Mesodermal cell (in vitro differentiated cells): Measurements from ENCODE around the gene ALAS2. TPM values are rescaled to one million over a fixed set of nuclear protein-coding genes. Genes with fewer than 3 reads are reported as not detected.
"Not testable (repeated sequence)": the region's sequence is repeated elsewhere in the genome, so short reads cannot be mapped to it uniquely, and the experiment has no call there.

ENCODE experiments used
- H3K27ac ChIP-seq: 2 replicates; pipeline ENCODE4 v1.7.0; 2013; ENCODE audit warnings: mild to moderate bottlenecking, low read depth, low read length, moderate library complexity; ENCODE audit not compliant: severe bottlenecking
- H3K36me3 ChIP-seq: 2 replicates; pipeline ENCODE4 v1.7.1; 2013; ENCODE audit warnings: mild to moderate bottlenecking, low read length, moderate library complexity; ENCODE audit not compliant: control insufficient read depth, insufficient read depth
- H3K4me1 ChIP-seq: one replicate; pipeline ENCODE4 v1.7.1; 2013; ENCODE audit warnings: mild to moderate bottlenecking, low read length; ENCODE audit not compliant: insufficient read depth, control insufficient read depth, poor library complexity, severe bottlenecking
- H3K4me3 ChIP-seq: 2 replicates; pipeline ENCODE4 v1.7.0; 2013; ENCODE audit warnings: low read length, control low read depth, mild to moderate bottlenecking; ENCODE audit not compliant: insufficient read depth, poor library complexity, severe bottlenecking; ENCODE audit errors: extremely low read depth
- H3K9me3 ChIP-seq: 2 replicates; pipeline ENCODE4 v1.7.1; 2013; ENCODE audit warnings: mild to moderate bottlenecking, low read length, moderate library complexity; ENCODE audit not compliant: control insufficient read depth
- WGBS, 2 experiments: methylation state at CpG; one replicate each; pipeline ENCODE4 v1.1.5; 2013; ENCODE audit warnings: missing lambda C conversion rate in 2 of 2; ENCODE audit not compliant: insufficient coverage in 2 of 2; 5-methylcytosine and 5-hydroxymethylcytosine counted together
- polyA plus RNA-seq, 2 experiments: library from polyadenylated mRNA; stranded (reverse); fragments of 50-300 nt; gene quantifications; one replicate each; pipeline ENCODE4 v1.2.3, GENCODE V29; 2013

ALAS2 gene, protein sequence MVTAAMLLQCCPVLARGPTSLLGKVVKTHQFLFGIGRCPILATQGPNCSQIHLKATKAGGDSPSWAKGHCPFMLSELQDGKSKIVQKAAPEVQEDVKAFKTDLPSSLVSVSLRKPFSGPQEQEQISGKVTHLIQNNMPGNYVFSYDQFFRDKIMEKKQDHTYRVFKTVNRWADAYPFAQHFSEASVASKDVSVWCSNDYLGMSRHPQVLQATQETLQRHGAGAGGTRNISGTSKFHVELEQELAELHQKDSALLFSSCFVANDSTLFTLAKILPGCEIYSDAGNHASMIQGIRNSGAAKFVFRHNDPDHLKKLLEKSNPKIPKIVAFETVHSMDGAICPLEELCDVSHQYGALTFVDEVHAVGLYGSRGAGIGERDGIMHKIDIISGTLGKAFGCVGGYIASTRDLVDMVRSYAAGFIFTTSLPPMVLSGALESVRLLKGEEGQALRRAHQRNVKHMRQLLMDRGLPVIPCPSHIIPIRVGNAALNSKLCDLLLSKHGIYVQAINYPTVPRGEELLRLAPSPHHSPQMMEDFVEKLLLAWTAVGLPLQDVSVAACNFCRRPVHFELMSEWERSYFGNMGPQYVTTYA
- 0.77 TPM for polyA plus RNA-seq (2013, experiment 1 of 2)
- polyA plus RNA-seq (2013, experiment 2 of 2), result 1.0 TPM

DNA sequence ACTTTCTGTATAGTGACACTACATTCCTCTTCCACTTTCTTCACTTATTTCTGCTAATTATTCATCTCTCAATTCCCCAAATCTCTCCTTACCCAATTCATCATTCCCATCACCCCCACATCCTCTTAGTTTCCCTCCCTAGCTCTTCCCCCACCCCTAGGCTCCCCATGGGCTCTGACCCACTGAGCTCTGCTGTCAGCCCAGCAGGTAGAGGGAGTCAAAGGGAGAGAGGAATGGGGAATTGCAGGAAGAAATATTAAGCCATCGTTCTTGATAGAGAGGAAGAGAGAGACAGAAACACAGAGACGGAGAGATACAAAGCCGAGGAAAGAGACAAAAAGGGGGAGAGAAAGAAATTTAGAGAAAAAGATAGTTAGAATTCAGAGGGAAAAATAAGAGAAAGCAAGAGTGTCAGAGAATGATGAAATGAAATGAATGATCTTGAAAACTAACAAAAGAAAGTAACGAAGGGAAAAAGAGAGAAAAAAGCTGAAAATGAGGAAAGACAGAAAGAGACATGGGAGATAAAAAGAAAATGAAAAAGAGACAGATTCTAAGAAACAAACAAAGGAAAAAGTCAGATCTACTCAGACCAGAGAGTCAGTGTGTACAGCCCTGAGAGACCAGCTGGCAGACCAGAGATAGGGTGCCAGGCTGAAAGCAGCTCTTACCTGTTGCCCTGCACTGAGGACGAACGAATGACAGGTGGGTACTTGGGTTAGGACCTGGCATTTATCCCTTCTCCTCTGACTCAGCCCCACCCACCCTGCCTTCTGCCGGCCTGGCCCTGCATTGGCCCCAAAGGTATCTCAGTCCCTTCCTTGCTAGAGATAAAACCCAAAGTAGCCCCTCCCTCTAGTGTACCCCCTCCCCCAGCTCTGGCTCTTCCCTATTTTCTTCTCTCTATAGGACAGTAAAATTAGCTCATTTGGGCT lies at the start of gene ALAS2:
Gene ALAS2 (minus strand): TSS at position 707 of the 935 bp plus-strand sequence. CDS start 4,977 bp downstream, outside the sequence.
- no peaks in the 10 kb centered on the region for H3K36me3 ChIP-seq
- 68 to 80% methylated on average over 3 to 4 of the region's 7 CpGs for WGBS, 2 experiments
- no peak within 1 kb of the TSS for H3K27ac ChIP-seq
- no peaks in the 10 kb centered on the region for H3K9me3 ChIP-seq
- H3K4me3 ChIP-seq, result no peak within 1 kb of the TSS
- H3K4me1 ChIP-seq, result no peaks in the 10 kb centered on the region

DNA sequence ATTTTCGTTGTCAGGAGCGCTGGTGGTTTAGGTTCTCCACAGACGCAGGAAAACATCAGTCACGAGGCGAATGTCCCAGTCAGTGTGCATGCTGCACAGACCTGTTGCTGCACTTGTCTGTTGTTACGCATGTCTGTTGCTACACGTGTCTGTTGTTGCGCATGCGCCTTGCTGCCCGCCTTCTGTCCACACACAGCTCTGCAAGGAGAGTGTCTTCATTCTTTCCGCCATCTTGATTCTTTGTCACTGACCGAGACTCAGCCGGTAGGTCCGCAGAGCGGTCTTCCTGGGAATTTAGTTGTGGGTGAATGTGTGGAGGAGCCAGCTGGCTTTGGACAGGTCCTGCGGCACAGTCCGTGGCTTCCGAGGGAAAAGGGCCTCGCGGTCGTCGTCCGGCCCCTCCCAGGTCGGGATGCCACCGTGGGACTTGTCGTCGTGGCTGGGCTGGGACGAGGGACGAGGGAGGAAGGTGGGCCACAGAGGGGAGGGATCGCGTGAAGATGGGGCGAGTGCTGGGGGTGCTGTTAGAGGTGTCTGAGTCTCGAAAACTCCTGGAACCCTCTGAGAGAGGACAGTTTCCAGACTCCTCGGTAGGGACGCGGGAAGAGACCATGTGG lies 44.2 kb upstream of the ALAS2 start, which contains the start of gene PAGE2B:
Gene PAGE2B (plus strand): TSS at position 180 of the 617 bp plus-strand sequence. CDS start 1,012 bp downstream, outside the sequence.
- Histone ChIP-seq H3K36me3 (no peaks in the 10 kb centered on the region), H3K27ac (no peak within 1 kb of the TSS), H3K9me3 (no peaks in the 10 kb centered on the region), H3K4me3 (no peak within 1 kb of the TSS), H3K4me1 (no peaks in the 10 kb centered on the region)
- WGBS, 2 experiments, result 93 to 96% methylated on average over 11 to 26 of the region's 36 CpGs

DNA sequence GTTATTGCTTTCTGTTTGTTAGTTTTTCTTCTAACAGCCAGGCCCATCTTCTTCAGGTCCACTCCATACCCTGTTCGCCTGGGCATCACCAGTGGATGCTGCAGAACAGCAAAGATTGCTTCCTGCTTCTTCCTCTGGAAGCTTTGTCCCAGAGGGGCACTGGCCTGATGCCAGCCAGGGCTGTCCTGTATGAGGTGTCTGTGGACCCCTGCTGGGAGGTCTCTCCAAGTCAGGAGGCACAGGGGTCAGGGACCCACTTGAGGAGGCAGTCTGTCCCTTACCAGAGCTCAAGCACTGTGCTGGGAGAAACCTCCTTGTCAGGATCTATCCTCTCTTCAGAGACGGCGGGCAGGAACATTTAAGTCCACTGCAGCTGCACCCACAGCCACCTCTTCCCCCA lies 41.5 kb upstream of the ALAS2 start:
- no peaks in the 10 kb centered on the region for H3K9me3 ChIP-seq
- no peaks in the 10 kb centered on the region for H3K4me1 ChIP-seq
- H3K4me3 ChIP-seq, result no peak overlapping the region
- H3K36me3 ChIP-seq, result no peaks in the 10 kb centered on the region
- 100% methylated on average over 2 of the region's 3 CpGs; no CpG with 5 or more reads in 1 of the 2 experiments for WGBS, 2 experiments
- H3K27ac ChIP-seq, result no peak overlapping the region

DNA sequence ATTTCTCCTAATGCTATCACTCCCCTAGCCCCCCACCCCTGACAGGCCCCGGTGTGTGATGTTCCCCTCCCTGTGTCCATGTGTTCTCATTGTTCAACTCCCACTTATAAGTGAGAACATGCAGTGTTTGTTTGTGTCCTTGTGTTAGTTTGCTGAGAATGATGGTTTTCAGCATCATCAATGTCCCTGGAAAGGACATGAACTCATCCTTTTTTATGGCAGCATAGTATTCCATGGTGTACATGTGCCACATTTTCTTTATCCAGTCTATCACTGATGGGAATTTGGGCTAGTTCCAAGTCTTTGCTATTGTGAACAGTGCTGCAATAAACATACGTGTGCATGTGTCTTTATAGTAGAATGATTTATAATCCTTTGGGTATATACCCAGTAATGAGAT lies 36.4 kb upstream of the ALAS2 start:
- not testable (repeated sequence) for H3K9me3 ChIP-seq, H3K36me3 ChIP-seq, H3K27ac ChIP-seq, H3K4me3 ChIP-seq, H3K4me1 ChIP-seq
- WGBS, 2 experiments, result no CpG with 5 or more reads among the region's 2 CpGs

DNA sequence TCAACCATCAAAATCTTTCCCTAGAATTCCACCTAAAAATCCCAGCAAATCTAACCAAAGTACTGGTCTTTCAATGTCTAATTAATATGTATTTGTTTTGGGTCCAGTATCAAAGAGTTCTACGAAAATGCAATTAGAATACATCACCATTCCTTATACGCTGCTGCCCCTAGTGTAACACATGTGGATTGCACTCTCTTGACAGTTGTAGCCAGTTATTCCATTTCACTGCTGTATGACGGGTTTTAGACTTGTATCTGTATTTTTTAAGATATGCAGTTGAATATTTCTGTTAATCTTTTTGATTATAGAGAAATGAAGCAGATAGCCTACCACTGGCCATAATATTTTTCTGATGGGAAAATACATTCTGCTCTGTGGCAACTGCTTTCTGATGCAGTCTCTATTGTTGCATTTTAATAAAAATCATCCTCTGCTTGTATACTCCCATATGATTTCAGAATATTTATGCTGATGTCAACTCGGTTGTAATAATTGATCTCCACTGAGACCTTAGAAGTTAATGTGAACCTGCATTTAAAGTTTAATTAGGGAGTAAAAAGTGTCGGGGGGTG lies 27.0 kb upstream of the ALAS2 start:
- H3K4me3 ChIP-seq, result no peak overlapping the region
- H3K36me3 ChIP-seq, result no peaks in the 10 kb centered on the region
- H3K27ac ChIP-seq, result no peak overlapping the region
- no peaks in the 10 kb centered on the region for H3K4me1 ChIP-seq
- no peaks in the 10 kb centered on the region for H3K9me3 ChIP-seq
- no CpG with 5 or more reads among the region's 5 CpGs for whole genome bisulfite sequencing, 2 experiments

DNA sequence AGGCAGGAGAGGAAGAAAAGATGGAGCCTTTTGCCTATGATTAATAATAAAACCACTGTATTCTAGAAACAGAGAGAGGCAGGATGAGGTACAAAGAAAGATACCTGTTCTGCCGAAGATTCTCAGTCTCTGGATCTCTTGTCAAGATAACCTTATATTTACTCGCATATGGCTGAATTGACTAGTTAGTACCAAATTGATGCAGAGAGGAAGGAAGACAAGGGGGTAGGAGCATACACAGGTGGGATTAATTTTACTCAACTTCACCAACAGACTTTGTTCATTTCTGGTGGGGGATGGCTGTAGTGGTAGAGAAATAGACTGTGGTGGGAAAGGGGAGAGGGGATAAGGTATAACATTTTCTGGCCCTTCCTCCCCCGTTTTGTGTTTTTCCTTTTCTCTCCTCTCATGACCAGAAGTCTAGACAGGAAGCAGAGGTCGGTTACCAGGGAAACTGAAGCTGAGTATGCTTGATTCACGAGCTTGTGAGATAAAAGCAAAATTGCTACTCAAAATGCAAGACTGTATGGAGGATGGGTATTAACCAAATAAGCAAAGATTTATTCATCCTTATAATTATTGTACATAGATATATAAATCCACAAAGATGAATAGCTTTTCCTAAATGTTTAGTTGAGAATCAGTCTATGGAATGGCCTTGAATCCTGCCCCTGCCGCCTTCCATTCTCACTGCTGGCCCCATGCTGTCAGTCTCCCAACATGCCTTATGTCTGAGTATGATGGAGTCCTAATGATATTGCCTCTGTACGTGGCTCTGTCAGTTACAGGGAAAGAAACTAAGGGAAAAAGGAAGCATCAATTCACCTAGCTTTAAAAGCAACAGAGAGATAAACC lies 26.3 kb upstream of the ALAS2 start:
- H3K4me3 ChIP-seq, result no peak overlapping the region
- WGBS, 2 experiments, result no CpG with 5 or more reads among the region's 7 CpGs
- H3K9me3 ChIP-seq, result no peaks in the 10 kb centered on the region
- H3K27ac ChIP-seq, result no peak overlapping the region
- H3K4me1 ChIP-seq, result no peaks in the 10 kb centered on the region
- H3K36me3 ChIP-seq, result no peaks in the 10 kb centered on the region

DNA sequence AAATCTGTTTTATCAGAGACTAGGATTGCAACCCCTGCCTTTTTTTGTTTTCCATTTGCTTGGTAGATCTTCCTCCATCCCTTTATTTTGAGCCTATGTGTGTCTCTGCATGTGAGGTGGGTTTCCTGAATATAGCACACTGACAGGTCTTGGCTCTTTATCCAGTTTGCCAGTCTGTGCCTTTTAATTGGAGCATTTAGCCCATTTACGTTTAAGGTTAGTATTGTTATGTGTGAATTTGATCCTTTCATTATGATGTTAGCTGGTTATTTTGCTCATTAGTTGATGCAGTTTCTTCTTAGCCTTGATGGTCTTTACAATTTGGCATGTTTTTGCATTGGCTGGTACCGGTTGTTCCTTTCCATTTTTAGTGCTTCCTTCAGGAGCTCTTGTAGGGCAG lies 19.8 kb upstream of the ALAS2 start:
- not testable (repeated sequence) for H3K36me3 ChIP-seq, H3K4me1 ChIP-seq, H3K27ac ChIP-seq, H3K9me3 ChIP-seq, H3K4me3 ChIP-seq
- WGBS, 2 experiments, result 100% methylated on average over 1 of the region's 2 CpGs; no CpG with 5 or more reads in 1 of the 2 experiments

DNA sequence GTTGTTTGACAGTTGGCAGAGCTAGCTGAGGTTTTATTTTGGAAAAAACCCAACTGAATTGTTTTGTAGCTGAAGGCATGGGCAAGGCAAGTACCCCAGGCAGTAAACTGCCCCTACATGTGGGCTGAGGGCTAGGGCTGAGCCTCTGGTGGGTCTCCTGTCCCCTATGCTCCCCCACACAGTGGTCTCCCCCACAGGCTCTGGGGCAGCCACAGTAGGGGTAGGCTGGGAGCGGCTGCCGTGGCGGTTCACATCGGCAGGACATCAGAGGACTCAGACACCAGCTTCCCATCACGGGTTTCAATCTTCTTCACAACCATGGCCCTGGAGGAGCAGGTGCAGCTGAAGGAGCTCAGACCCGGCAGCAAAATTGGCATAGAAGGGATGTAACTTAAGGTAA lies 10.7 kb upstream of the ALAS2 start:
- no peaks in the 10 kb centered on the region for H3K9me3 ChIP-seq
- H3K36me3 ChIP-seq, result no peaks in the 10 kb centered on the region
- 87% methylated on average over 3 of the region's 6 CpGs; no CpG with 5 or more reads in 1 of the 2 experiments for WGBS, 2 experiments
- H3K27ac ChIP-seq, result no peak overlapping the region
- H3K4me1 ChIP-seq, result no peaks in the 10 kb centered on the region
- no peak overlapping the region for H3K4me3 ChIP-seq

DNA sequence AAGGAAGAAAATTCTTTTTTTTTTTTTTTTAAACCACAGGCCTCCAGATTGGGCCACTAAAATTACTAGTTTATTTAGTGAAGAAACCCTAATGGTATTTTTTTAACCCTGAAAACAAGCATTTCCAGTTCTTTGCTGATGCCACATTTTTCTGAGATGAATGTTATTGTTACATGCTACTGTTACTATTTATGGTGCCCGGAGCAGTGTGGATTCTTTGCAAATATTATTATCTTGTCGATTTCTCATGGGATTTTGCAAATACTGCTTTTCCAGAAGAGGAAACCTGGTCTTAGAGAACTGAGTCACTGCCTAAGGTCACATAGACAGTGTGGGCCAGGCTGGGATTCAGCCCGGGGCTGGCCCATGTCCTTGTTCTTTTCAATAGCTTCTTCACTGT lies 8.7 kb upstream of the ALAS2 start:
- no peaks in the 10 kb centered on the region for H3K4me1 ChIP-seq
- H3K9me3 ChIP-seq, result no peaks in the 10 kb centered on the region
- no peak overlapping the region for H3K4me3 ChIP-seq
- 50 to 92% methylated on average over 1 to 2 of the region's 3 CpGs for WGBS, 2 experiments
- H3K27ac ChIP-seq, result no peak overlapping the region
- no peaks in the 10 kb centered on the region for H3K36me3 ChIP-seq
